ENCODE results near the gene PXYLP1. TPM values are rescaled to one million over a fixed set of nuclear protein-coding genes. Genes with fewer than 3 reads are reported as not detected.

The PXYLP1 gene
- total and polyA plus RNA-seq, 10 of the 15 experiments (the other 5 are each of a cell fraction or from before 2014, with no cell fraction given), result 0.06 to 1.7 (median 0.35) TPM

DNA sequence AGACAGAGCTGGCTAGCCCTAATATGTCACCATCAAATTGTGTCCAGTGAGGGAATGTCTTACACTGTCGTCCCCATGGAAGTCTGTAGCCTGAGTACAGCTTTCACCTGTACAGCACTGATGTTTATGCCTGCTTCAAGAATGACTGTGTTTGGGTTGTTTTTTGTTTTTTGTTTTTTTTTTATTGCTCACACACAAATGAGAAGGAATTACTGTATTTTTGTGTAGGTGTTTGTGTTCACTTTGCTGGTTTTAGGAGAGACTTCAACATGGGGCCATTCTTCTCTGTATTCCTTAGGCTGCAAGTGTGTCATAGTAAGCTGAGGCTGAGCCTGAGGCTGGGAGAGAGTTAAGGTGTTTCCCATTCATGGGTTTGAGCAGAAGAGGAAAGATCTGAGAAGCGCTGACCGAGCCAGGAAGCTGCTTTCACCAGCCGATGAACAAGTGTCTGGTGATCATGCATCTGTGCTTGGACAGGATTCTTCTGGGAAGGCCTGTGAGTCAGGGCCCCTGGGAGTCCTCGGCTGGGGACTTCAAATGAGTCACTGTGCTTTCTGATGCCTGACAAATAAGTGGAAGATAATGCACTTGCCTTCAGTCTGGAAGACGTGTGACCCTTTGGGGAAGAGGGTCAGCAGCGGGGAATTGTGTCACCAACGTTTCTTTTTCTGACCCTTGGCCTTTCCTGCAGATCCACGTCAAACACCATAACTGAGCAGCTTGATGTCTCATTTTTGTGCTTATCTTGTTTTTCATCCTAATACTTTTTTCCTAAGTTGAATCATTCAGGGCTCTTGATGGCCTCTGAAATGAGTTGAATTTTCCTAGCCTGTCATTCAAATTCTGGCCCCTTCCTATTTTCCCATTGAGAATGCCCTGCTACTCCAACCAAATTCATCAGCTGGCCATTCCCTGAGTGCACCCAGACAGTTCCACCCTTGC is 100.0 kb downstream of the PXYLP1 start:
- ChIA-PET RAD21 (ENCODE audit: unreplicated experiment) (interaction anchor here (0.9 to 2.9 kb wide), 13 partner anchors 10 to 229 kb away, joined by 3 to 19 read pairs (median 5); no protein-coding TSS in a partner anchor), POLR2A (interaction anchor here (0.8 to 2.4 kb wide), 11 partner anchors 15 to 110 kb away, joined by 3 to 8 read pairs (median 4); no protein-coding TSS in a partner anchor), SMC1A (ENCODE audit: uncharacterized antibody, unreplicated experiment) (interaction anchor here (0.6 to 8.4 kb wide), 22 partner anchors 8 to 122 kb away, joined by 3 to 112 read pairs (median 4); no protein-coding TSS in a partner anchor), CTCF (interaction anchor here (0.7 to 8.0 kb wide), 10 partner anchors 15 to 123 kb away, joined by 3 to 83 read pairs (median 4); no protein-coding TSS in a partner anchor)
- intact Hi-C loops (cut with micrococcal nuclease; ENCODE audit: unreplicated experiment) (no loop called here), in situ Hi-C loops (cut with MboI) (no loop called here)
- Histone ChIP-seq H3K79me2 (ENCODE audit: control insufficient read depth, insufficient read depth, low read length) (no peaks in the 10 kb centered on the region), H3K9ac (ENCODE audit: control insufficient read depth, insufficient read depth, low read length) (peak overlapping the region; percentile 30), H3K36me3 (ENCODE audit: control insufficient read depth in 2 of 2, insufficient read depth in 2 of 2, low read length in 1 of 2) (no peaks in the 10 kb centered on the region), H3K27ac (ENCODE audit: control insufficient read depth, insufficient read depth) (peak overlapping the region; percentile 62), H3K4me3 (no peak overlapping the region), H3K4me1 (ENCODE audit: control insufficient read depth, insufficient read depth, low read length) (peaks cover 53% of the 10 kb centered on the region), H4K20me1 (ENCODE audit: control insufficient read depth, insufficient read depth) (no peaks in the 10 kb centered on the region), H2AFZ (ENCODE audit: control insufficient read depth, low read depth, low read length) (peak overlapping the region; percentile 83), H3K9me3 (replicated peaks; ENCODE audit: control insufficient read depth, insufficient read depth, low read length) (no peaks in the 10 kb centered on the region; the same call in 2 of the 3 replicates), H3K27me3 (replicated peaks in 1 of 2; ENCODE audit: control insufficient read depth in 2 of 2, insufficient read depth in 2 of 2, low read length in 1 of 2) (no peaks in the 10 kb centered on the region), H3K4me2 (ENCODE audit: control insufficient read depth, insufficient read depth) (peak overlapping the region; percentile 56)
- FAIRE-seq (no peak), DNase-seq (ENCODE audit: low read depth, low spot score) (peak; percentile 69), ATAC-seq (peak; percentile 24)
- no TSS peak for BruUV-seq (replicated peaks)
- 26% methylated on average over 9 of the region's 9 CpGs for WGBS (ENCODE audit: insufficient coverage, insufficient replicate concordance, low lambda C conversion rate, missing lambda C conversion rate)
- no peak for TF ChIP-seq MEF2A (IDR thresholded peaks at IDR 0.05; ENCODE audit: insufficient read depth, low read depth, low read length)
- peak; percentile 48; the same call in 1 of the 2 replicates for TF ChIP-seq TCF12 (IDR thresholded peaks at IDR 0.05; ENCODE audit: low read depth, low read length)
- TF ChIP-seq, protein P1, sequence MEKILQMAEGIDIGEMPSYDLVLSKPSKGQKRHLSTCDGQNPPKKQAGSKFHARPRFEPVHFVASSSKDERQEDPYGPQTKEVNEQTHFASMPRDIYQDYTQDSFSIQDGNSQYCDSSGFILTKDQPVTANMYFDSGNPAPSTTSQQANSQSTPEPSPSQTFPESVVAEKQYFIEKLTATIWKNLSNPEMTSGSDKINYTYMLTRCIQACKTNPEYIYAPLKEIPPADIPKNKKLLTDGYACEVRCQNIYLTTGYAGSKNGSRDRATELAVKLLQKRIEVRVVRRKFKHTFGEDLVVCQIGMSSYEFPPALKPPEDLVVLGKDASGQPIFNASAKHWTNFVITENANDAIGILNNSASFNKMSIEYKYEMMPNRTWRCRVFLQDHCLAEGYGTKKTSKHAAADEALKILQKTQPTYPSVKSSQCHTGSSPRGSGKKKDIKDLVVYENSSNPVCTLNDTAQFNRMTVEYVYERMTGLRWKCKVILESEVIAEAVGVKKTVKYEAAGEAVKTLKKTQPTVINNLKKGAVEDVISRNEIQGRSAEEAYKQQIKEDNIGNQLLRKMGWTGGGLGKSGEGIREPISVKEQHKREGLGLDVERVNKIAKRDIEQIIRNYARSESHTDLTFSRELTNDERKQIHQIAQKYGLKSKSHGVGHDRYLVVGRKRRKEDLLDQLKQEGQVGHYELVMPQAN (conservative IDR thresholded peaks at IDR 0.05), result no peak
- TF ChIP-seq NR2C1 (IDR thresholded peaks at IDR 0.05), result peak; percentile 18; the same call in 1 of the 2 replicates
- TF ChIP-seq, protein P2, sequence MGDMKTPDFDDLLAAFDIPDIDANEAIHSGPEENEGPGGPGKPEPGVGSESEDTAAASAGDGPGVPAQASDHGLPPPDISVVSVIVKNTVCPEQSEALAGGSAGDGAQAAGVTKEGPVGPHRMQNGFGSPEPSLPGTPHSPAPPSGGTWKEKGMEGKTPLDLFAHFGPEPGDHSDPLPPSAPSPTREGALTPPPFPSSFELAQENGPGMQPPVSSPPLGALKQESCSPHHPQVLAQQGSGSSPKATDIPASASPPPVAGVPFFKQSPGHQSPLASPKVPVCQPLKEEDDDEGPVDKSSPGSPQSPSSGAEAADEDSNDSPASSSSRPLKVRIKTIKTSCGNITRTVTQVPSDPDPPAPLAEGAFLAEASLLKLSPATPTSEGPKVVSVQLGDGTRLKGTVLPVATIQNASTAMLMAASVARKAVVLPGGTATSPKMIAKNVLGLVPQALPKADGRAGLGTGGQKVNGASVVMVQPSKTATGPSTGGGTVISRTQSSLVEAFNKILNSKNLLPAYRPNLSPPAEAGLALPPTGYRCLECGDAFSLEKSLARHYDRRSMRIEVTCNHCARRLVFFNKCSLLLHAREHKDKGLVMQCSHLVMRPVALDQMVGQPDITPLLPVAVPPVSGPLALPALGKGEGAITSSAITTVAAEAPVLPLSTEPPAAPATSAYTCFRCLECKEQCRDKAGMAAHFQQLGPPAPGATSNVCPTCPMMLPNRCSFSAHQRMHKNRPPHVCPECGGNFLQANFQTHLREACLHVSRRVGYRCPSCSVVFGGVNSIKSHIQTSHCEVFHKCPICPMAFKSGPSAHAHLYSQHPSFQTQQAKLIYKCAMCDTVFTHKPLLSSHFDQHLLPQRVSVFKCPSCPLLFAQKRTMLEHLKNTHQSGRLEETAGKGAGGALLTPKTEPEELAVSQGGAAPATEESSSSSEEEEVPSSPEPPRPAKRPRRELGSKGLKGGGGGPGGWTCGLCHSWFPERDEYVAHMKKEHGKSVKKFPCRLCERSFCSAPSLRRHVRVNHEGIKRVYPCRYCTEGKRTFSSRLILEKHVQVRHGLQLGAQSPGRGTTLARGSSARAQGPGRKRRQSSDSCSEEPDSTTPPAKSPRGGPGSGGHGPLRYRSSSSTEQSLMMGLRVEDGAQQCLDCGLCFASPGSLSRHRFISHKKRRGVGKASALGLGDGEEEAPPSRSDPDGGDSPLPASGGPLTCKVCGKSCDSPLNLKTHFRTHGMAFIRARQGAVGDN (IDR thresholded peaks at IDR 0.05), result peak; percentile 80
- no peak for TF ChIP-seq FOXM1 (IDR thresholded peaks at IDR 0.05; ENCODE audit: low read depth, low read length)
- no peak for TF ChIP-seq TARDBP (IDR thresholded peaks at IDR 0.05; ENCODE audit: borderline replicate concordance)
- peak; percentile 73 to 86; a peak in 3 of 4 replicates for TF ChIP-seq IKZF2 (IDR thresholded peaks at IDR 0.05)
- no peak for TF ChIP-seq POLR2AphosphoS5 (IDR thresholded peaks at IDR 0.05; ENCODE audit: low read length)
- TF ChIP-seq MYB (IDR thresholded peaks at IDR 0.05; ENCODE audit: borderline replicate concordance, low read depth, low read length), result no peak
- no peak for TF ChIP-seq MYC (IDR thresholded peaks at IDR 0.05; ENCODE audit: insufficient read depth, insufficient read length, insufficient replicate concordance, low read length, severe bottlenecking)
- no peak for TF ChIP-seq HDAC6 (IDR thresholded peaks at IDR 0.05; ENCODE audit: unreplicated experiment)
- no peak for TF ChIP-seq NFYA (IDR thresholded peaks at IDR 0.05; ENCODE audit: borderline replicate concordance, low read depth, low read length)
- TF ChIP-seq, protein P3, sequence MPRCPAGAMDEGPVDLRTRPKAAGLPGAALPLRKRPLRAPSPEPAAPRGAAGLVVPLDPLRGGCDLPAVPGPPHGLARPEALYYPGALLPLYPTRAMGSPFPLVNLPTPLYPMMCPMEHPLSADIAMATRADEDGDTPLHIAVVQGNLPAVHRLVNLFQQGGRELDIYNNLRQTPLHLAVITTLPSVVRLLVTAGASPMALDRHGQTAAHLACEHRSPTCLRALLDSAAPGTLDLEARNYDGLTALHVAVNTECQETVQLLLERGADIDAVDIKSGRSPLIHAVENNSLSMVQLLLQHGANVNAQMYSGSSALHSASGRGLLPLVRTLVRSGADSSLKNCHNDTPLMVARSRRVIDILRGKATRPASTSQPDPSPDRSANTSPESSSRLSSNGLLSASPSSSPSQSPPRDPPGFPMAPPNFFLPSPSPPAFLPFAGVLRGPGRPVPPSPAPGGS (IDR thresholded peaks at IDR 0.05; ENCODE audit: borderline replicate concordance, insufficient read depth, low read depth, low read length, poor library complexity, severe bottlenecking), result peak; percentile 81

All from GM12878 (cell line).